H9 (cell line): ENCODE results near the gene NPLOC4. TPM values are rescaled to one million over a fixed set of nuclear protein-coding genes. Genes with fewer than 3 reads are reported as not detected.

Experiments
- DNase-seq: peaks from one replicate; pipeline ENCODE4 v3.0.0-alpha.2; 2017
- H2AFZ ChIP-seq: one replicate; pipeline ENCODE4 v1.6.1; 2013; ENCODE audit warnings: mild to moderate bottlenecking, low read length, control low read depth, moderate library complexity
- H2AK5ac ChIP-seq: 2 replicates; pipeline ENCODE4 v1.6.1; 2013; ENCODE audit warnings: low read length, control low read depth, mixed read lengths; ENCODE audit not compliant: insufficient read length
- H2BK120ac ChIP-seq: one replicate; pipeline ENCODE4 v1.6.1; 2013; ENCODE audit warnings: low read depth, mild to moderate bottlenecking, low read length, control low read depth, inconsistent platforms; ENCODE audit not compliant: poor library complexity, severe bottlenecking
- H2BK12ac ChIP-seq: 2 replicates; pipeline ENCODE4 v1.6.1; 2013; ENCODE audit warnings: low read length, control low read depth, mixed read lengths, low read depth; ENCODE audit not compliant: insufficient read length
- H2BK15ac ChIP-seq: 2 replicates; pipeline ENCODE4 v1.6.1; 2013; ENCODE audit warnings: low read depth, low read length, control low read depth
- H2BK20ac ChIP-seq: one replicate; pipeline ENCODE4 v1.6.1; 2013; ENCODE audit warnings: low read depth, mild to moderate bottlenecking, low read length, control low read depth, inconsistent platforms; ENCODE audit not compliant: poor library complexity, severe bottlenecking
- H2BK5ac ChIP-seq: 2 replicates; pipeline ENCODE4 v1.6.1; 2013; ENCODE audit warnings: low read length, control low read depth, mixed read lengths; ENCODE audit not compliant: insufficient read length
- H3K14ac ChIP-seq: 2 replicates; pipeline ENCODE4 v1.6.1; 2013; ENCODE audit warnings: low read length, control low read depth; ENCODE audit not compliant: insufficient read depth
- H3K18ac ChIP-seq: 2 replicates; pipeline ENCODE4 v1.6.1; 2013; ENCODE audit warnings: low read depth, mild to moderate bottlenecking, mixed read lengths, low read length, control low read depth; ENCODE audit not compliant: insufficient read length
- H3K23ac ChIP-seq: 2 replicates; pipeline ENCODE4 v1.6.1; 2013; ENCODE audit warnings: low read length, control low read depth, mixed read lengths, low read depth; ENCODE audit not compliant: insufficient read length
- H3K23me2 ChIP-seq: 2 replicates; pipeline ENCODE4 v1.6.1; 2013; ENCODE audit warnings: low read depth, mild to moderate bottlenecking, mixed read lengths, low read length, control low read depth; ENCODE audit not compliant: insufficient read length, poor library complexity, severe bottlenecking
- H3K27ac ChIP-seq: 2 replicates; pipeline ENCODE4 v1.5.1; 2013; ENCODE audit warnings: low read length, control low read depth, mixed read lengths, low read depth; ENCODE audit not compliant: insufficient read length
- H3K27me3 ChIP-seq: 2 replicates; pipeline ENCODE4 v1.6.1; 2013; ENCODE audit warnings: low read length, control low read depth, inconsistent platforms; ENCODE audit not compliant: insufficient read depth
- H3K4ac ChIP-seq: 2 replicates; pipeline ENCODE4 v1.6.1; 2013; ENCODE audit warnings: low read depth, mild to moderate bottlenecking, control low read depth, inconsistent platforms, low read length, moderate library complexity
- H3K4me1 ChIP-seq: 2 replicates; pipeline ENCODE4 v1.6.1; 2013; ENCODE audit warnings: low read length, control low read depth, inconsistent platforms; ENCODE audit not compliant: insufficient read depth
- H3K4me2 ChIP-seq: 2 replicates; pipeline ENCODE4 v1.6.1; 2013; ENCODE audit warnings: low read length, control low read depth, mixed read lengths; ENCODE audit not compliant: insufficient read length, insufficient read depth
- H3K56ac ChIP-seq: 2 replicates; pipeline ENCODE4 v1.6.1; 2013; ENCODE audit warnings: low read depth, mild to moderate bottlenecking, mixed read lengths, low read length, control low read depth; ENCODE audit not compliant: insufficient read length
- H3K79me1 ChIP-seq: 2 replicates; pipeline ENCODE4 v1.6.1; 2013; ENCODE audit warnings: low read depth, mild to moderate bottlenecking, moderate library complexity, low read length, control low read depth, inconsistent platforms; ENCODE audit not compliant: insufficient read depth, poor library complexity, severe bottlenecking
- H3K79me2 ChIP-seq: 2 replicates; pipeline ENCODE4 v1.6.1; 2013; ENCODE audit warnings: low read length, control low read depth, inconsistent platforms; ENCODE audit not compliant: insufficient read depth
- H3K9ac ChIP-seq: 2 replicates; pipeline ENCODE4 v1.6.1; 2013; ENCODE audit warnings: low read length, control low read depth, mixed read lengths; ENCODE audit not compliant: insufficient read length; ENCODE audit errors: extremely low read depth
- H3K9me3 ChIP-seq: one replicate; pipeline ENCODE4 v1.6.1; 2013; ENCODE audit warnings: low read depth, low read length, inconsistent platforms; ENCODE audit not compliant: control insufficient read depth
- H3T11ph ChIP-seq: one replicate; pipeline ENCODE4 v1.6.1; 2013; ENCODE audit warnings: mild to moderate bottlenecking, low read length, control low read depth, inconsistent platforms
- H4K20me1 ChIP-seq: one replicate; pipeline ENCODE4 v1.6.1; 2013; ENCODE audit not compliant: control insufficient read depth, insufficient read length, insufficient read depth
- H4K5ac ChIP-seq: 2 replicates; pipeline ENCODE4 v1.6.1; 2013; ENCODE audit warnings: low read depth, mild to moderate bottlenecking, mixed read lengths, low read length, control low read depth; ENCODE audit not compliant: insufficient read length
- H4K8ac ChIP-seq: replicated peaks from 2 replicates; pipeline ENCODE4 v1.6.1; 2013; ENCODE audit warnings: low read length, control low read depth, mixed read lengths, low read depth; ENCODE audit not compliant: insufficient read length
- H4K91ac ChIP-seq: 2 replicates; pipeline ENCODE4 v1.6.1; 2013; ENCODE audit warnings: low read depth, mild to moderate bottlenecking, moderate library complexity, mixed read lengths, low read length, control low read depth; ENCODE audit not compliant: insufficient read length
- H3K27ac Mint-ChIP-seq, 3 experiments: 2 replicates in 2 of 3; 3 replicates in 1 of 3; pipeline ENCODE4 v1.8.0; 2020 to 2021; ENCODE audit warnings: mixed read lengths in 3 of 3, mild to moderate bottlenecking in 1 of 3, moderate library complexity in 1 of 3
- H3K27me3 Mint-ChIP-seq: 2 replicates; pipeline ENCODE4 v1.8.0; 2021; ENCODE audit warnings: low read depth, mild to moderate bottlenecking, moderate library complexity, mixed read lengths
- H3K36me3 Mint-ChIP-seq, 3 experiments: 2 replicates in 2 of 3; 3 replicates in 1 of 3; pipeline ENCODE4 v1.8.0; 2020 to 2021; ENCODE audit warnings: low read depth in 3 of 3, mixed read lengths in 3 of 3; ENCODE audit not compliant: insufficient read depth in 1 of 3
- H3K4me1 Mint-ChIP-seq, 2 experiments: 2 replicates each; pipeline ENCODE4 v1.8.0; 2020; ENCODE audit warnings: mixed read lengths in 2 of 2
- H3K4me3 Mint-ChIP-seq, 2 experiments: 2 replicates in 1 of 2; 3 replicates in 1 of 2; pipeline ENCODE4 v1.8.0; 2020 to 2021; ENCODE audit warnings: mild to moderate bottlenecking in 2 of 2, mixed read lengths in 2 of 2, moderate library complexity in 1 of 2
- H3K9me3 Mint-ChIP-seq, 2 experiments: 2 replicates in 1 of 2; 3 replicates in 1 of 2; pipeline ENCODE4 v1.8.0; 2020; ENCODE audit warnings: mild to moderate bottlenecking in 2 of 2, mixed read lengths in 2 of 2, moderate library complexity in 1 of 2
- WGBS: extraction: QIAGEN DNeasy Blood & Tissue Kit; methylation state at CpG from one replicate; pipeline ENCODE4 v1.1.7; 2013; ENCODE audit warnings: missing lambda C conversion rate, low lambda C conversion rate, mixed read lengths; ENCODE audit not compliant: insufficient read length; ENCODE audit errors: extremely low coverage; 5-methylcytosine and 5-hydroxymethylcytosine counted together
- total RNA-seq: library from RNA; stranded (reverse); gene quantifications from 2 replicates; pipeline ENCODE4 v1.2.1, GENCODE V29; 2021
- TF ChIP-seq, protein P1 (sequence below): fragments of 200-600 bp; sonication (generic); conservative IDR thresholded peaks from 3 replicates; pipeline ENCODE4 v1.8.0; 2021; ENCODE audit warnings: antibody characterized with exemption, mild to moderate bottlenecking

The NPLOC4 gene
- total RNA-seq, 1 experiment from 2014 or later: 103 TPM

- no peak overlapping the region for H2BK120ac ChIP-seq
- no peak overlapping the region for H2AK5ac ChIP-seq
- H3K56ac ChIP-seq: no peak overlapping the region
- peak overlapping the region; percentile 44 to 68; a peak in 4 of 5 replicates for H3K4me3 Mint-ChIP-seq
- H3K9me3 Mint-ChIP-seq: no peaks in the 10 kb centered on the region; a peak in 2 of 5 replicates
- H4K91ac ChIP-seq: no peak overlapping the region
- H3K23me2 ChIP-seq: peaks cover 4% of the 10 kb centered on the region
- no peaks in the 10 kb centered on the region; the same call in 1 of the 2 replicates for H3K27me3 ChIP-seq
- H3K79me2 ChIP-seq: no peaks in the 10 kb centered on the region
- no peak overlapping the region for H3K23ac ChIP-seq
- TF ChIP-seq, protein P1, sequence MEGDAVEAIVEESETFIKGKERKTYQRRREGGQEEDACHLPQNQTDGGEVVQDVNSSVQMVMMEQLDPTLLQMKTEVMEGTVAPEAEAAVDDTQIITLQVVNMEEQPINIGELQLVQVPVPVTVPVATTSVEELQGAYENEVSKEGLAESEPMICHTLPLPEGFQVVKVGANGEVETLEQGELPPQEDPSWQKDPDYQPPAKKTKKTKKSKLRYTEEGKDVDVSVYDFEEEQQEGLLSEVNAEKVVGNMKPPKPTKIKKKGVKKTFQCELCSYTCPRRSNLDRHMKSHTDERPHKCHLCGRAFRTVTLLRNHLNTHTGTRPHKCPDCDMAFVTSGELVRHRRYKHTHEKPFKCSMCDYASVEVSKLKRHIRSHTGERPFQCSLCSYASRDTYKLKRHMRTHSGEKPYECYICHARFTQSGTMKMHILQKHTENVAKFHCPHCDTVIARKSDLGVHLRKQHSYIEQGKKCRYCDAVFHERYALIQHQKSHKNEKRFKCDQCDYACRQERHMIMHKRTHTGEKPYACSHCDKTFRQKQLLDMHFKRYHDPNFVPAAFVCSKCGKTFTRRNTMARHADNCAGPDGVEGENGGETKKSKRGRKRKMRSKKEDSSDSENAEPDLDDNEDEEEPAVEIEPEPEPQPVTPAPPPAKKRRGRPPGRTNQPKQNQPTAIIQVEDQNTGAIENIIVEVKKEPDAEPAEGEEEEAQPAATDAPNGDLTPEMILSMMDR: no peak
- H3K14ac ChIP-seq: peak overlapping the region; percentile 67
- no peak overlapping the region for H3K27ac Mint-ChIP-seq
- H3K27me3 Mint-ChIP-seq: peaks cover 2% of the 10 kb centered on the region
- no peaks in the 10 kb centered on the region for H3K9me3 ChIP-seq
- no peak overlapping the region for H3K4ac ChIP-seq
- H2BK5ac ChIP-seq: no peak overlapping the region
- H4K20me1 ChIP-seq: no peaks in the 10 kb centered on the region
- H3K4me1 ChIP-seq: peaks cover 3% of the 10 kb centered on the region; the same call in 1 of the 2 replicates
- WGBS: no CpG with 5 or more reads among the region's 27 CpGs
- H3K4me2 ChIP-seq: peak overlapping the region; percentile 28
- H3K4me1 Mint-ChIP-seq: peaks cover 10 to 17% of the 10 kb centered on the region in 2 experiments
- no peak overlapping the region for H4K5ac ChIP-seq
- H2BK15ac ChIP-seq: no peak overlapping the region
- H3T11ph ChIP-seq: no peak overlapping the region
- DNase-seq: peak; percentile 88
- H3K9ac ChIP-seq: no peak overlapping the region
- H3K18ac ChIP-seq: peak overlapping the region; percentile 25
- no peak overlapping the region for H4K8ac ChIP-seq
- H3K36me3 Mint-ChIP-seq: no peaks in the 10 kb centered on the region
- no peaks in the 10 kb centered on the region for H3K79me1 ChIP-seq
- H3K27ac ChIP-seq: no peak overlapping the region
- no peak overlapping the region for H2BK20ac ChIP-seq
- H2AFZ ChIP-seq: no peak overlapping the region
- H2BK12ac ChIP-seq: no peak overlapping the region
These were observed 16.2 kb upstream of the NPLOC4 start for GRCh38 chr17:81652906-81653771.
